GM12878 (cell line): ENCODE data around the gene TMEM87A. TPM values are rescaled to one million over a fixed set of nuclear protein-coding genes. Genes with fewer than 3 reads are reported as not detected.

Experiments
- CREM ChIP-seq: IDR thresholded peaks from 2 replicates; pipeline ENCODE4 v1.6.1; 2014; ENCODE audit warnings: antibody characterized with exemption, low read depth
- MTA2 ChIP-seq: fragments of 450-650 bp; IDR thresholded peaks from 2 replicates; pipeline ENCODE4 v1.6.1; 2016; ENCODE audit warnings: low read depth, mild to moderate bottlenecking, moderate library complexity
- NFYA ChIP-seq: IDR thresholded peaks from 2 replicates; pipeline ENCODE4 v1.6.1; 2011; ENCODE audit warnings: low read depth, mild to moderate bottlenecking, low read length, improper control_type of control experiment, borderline replicate concordance
- RAD51 ChIP-seq: fragments of 450-650 bp; IDR thresholded peaks from 2 replicates; pipeline ENCODE4 v1.6.1; 2016; ENCODE audit warnings: moderate library complexity, mild to moderate bottlenecking, inconsistent platforms
- SP1 ChIP-seq: IDR thresholded peaks from one replicate; pipeline ENCODE4 v1.6.1; 2011; ENCODE audit warnings: low read depth, low read length
- STAT3 ChIP-seq: IDR thresholded peaks from 2 replicates; pipeline ENCODE4 v1.6.1; 2011; ENCODE audit warnings: low read depth, low read length, improper control_type of control experiment
- ZNF274 ChIP-seq: IDR thresholded peaks from one replicate; pipeline ENCODE4 v1.8.0; 2011; ENCODE audit not compliant: insufficient read length, insufficient read depth
- polyA plus RNA-seq, 11 experiments: library from polyadenylated mRNA; depleted of rRNA in 4 of 11; unstranded in 6 of 11; stranded (reverse) in 5 of 11; fragments of >200 nt; fragmentation: Nextera tagmentation in 4 of 11; fragmentation: Illumina TruSeq in 1 of 11; extraction: Ambion mirVana in 4 of 11; extraction: Trizol in 1 of 11; gene quantifications; 1 replicate in 1 of 11; 2 replicates in 10 of 11; pipeline versions ENCODE4 v1.2.1 to v1.2.3, GENCODE V29; 2011 to 2016; ENCODE audit warnings: inconsistent platforms in 2 of 11, missing spikeins in 2 of 11, low read depth in 1 of 11
- total RNA-seq, 4 experiments: library from RNA; depleted of rRNA in 3 of 4; stranded (reverse); fragments of >200 nt in 3 of 4; fragmentation: Illumina TruSeq in 1 of 4; extraction: Trizol in 1 of 4; gene quantifications; 2 replicates each; pipeline versions ENCODE4 v1.2.1 to v1.2.3, GENCODE V29; 2013 to 2021
- TF ChIP-seq, protein P1 (sequence below): fragments of 450-650 bp; IDR thresholded peaks from 2 replicates; pipeline ENCODE4 v1.6.1; 2018; ENCODE audit warnings: mild to moderate bottlenecking, low read depth, moderate library complexity; ENCODE audit not compliant: partially characterized antibody
- TF ChIP-seq, protein P2 (sequence below): fragments of 450-650 bp; IDR thresholded peaks from 2 replicates; pipeline ENCODE4 v1.6.1; 2016; ENCODE audit warnings: mild to moderate bottlenecking
- TF ChIP-seq, protein P3 (sequence below): fragments of 450-650 bp; IDR thresholded peaks from 2 replicates; pipeline ENCODE4 v1.6.1; 2014; ENCODE audit warnings: mild to moderate bottlenecking

TMEM87A gene
- total and polyA plus RNA-seq, 10 of the 15 experiments (the other 5 are each of a cell fraction or from before 2014, with no cell fraction given), result 18.2 to 53.2 (median 33.4) TPM

DNA sequence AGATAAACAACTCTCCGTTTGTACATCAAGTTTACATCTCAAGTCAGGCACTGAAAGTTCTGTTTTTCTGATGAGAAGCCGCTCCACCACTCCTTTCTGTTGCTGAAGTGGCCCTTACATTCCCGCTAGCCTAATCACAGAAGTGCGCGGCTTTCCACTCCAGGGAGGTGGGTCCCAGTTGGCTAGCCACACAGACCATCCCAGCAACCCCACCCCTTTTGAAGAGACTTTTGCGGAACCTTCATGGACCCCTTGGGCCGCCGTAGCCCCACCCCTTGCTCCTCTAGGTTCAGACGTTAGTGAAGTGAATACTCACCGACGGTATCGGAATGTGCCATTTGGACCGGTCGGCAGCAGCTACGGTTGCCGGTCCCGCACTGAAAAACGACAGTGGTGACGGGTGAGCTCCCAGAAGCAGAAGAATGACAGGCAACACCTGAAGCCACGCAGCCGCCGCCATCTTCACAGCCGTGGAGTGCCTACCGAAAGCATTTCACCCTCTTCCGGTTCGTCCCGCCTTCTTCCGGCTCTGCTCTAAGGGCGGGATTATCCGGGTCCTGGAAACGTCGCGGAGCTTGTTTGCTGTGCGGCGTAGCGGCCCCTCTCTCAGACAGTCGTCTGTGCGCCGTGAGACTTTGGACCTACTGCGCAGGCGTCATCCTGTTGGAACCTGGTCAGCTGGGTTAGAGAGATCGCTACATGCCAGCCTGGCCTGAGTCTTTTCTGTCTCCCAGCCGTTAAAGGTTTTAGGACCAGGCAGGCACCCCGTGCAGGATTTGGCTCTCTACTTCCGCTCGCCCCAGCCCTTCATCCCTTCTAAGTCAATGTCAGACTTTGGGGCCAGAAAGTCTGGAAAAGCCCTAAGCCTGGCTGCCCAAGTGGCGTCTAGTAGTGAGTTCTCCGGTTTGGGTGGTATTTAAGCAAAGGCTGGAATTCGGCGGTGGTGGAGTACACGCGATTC lies at the start of gene TMEM87A, which contains the start of gene GANC (continued):
- TF ChIP-seq, protein P1, sequence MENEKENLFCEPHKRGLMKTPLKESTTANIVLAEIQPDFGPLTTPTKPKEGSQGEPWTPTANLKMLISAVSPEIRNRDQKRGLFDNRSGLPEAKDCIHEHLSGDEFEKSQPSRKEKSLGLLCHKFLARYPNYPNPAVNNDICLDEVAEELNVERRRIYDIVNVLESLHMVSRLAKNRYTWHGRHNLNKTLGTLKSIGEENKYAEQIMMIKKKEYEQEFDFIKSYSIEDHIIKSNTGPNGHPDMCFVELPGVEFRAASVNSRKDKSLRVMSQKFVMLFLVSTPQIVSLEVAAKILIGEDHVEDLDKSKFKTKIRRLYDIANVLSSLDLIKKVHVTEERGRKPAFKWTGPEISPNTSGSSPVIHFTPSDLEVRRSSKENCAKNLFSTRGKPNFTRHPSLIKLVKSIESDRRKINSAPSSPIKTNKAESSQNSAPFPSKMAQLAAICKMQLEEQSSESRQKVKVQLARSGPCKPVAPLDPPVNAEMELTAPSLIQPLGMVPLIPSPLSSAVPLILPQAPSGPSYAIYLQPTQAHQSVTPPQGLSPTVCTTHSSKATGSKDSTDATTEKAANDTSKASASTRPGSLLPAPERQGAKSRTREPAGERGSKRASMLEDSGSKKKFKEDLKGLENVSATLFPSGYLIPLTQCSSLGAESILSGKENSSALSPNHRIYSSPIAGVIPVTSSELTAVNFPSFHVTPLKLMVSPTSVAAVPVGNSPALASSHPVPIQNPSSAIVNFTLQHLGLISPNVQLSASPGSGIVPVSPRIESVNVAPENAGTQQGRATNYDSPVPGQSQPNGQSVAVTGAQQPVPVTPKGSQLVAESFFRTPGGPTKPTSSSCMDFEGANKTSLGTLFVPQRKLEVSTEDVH, result peak; percentile 84
- TF ChIP-seq, protein P2, sequence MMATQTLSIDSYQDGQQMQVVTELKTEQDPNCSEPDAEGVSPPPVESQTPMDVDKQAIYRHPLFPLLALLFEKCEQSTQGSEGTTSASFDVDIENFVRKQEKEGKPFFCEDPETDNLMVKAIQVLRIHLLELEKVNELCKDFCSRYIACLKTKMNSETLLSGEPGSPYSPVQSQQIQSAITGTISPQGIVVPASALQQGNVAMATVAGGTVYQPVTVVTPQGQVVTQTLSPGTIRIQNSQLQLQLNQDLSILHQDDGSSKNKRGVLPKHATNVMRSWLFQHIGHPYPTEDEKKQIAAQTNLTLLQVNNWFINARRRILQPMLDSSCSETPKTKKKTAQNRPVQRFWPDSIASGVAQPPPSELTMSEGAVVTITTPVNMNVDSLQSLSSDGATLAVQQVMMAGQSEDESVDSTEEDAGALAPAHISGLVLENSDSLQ, result peak; percentile 74
- TF ChIP-seq SP1 (peak; percentile 52), ZNF274 (no peak), MTA2 (peak; percentile 60), NFYA (no peak), RAD51 (0 out of 2 replicates have a peak, but pooled peaks have one; percentile 9), CREM (peak; percentile 44), STAT3 (no peak)
- TF ChIP-seq, protein P3, sequence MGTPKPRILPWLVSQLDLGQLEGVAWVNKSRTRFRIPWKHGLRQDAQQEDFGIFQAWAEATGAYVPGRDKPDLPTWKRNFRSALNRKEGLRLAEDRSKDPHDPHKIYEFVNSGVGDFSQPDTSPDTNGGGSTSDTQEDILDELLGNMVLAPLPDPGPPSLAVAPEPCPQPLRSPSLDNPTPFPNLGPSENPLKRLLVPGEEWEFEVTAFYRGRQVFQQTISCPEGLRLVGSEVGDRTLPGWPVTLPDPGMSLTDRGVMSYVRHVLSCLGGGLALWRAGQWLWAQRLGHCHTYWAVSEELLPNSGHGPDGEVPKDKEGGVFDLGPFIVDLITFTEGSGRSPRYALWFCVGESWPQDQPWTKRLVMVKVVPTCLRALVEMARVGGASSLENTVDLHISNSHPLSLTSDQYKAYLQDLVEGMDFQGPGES, result peak; percentile 43; the same call in 1 of the 2 replicates
